Measurements from ENCODE around the gene MOB3C.

MOB3C gene

DNA sequence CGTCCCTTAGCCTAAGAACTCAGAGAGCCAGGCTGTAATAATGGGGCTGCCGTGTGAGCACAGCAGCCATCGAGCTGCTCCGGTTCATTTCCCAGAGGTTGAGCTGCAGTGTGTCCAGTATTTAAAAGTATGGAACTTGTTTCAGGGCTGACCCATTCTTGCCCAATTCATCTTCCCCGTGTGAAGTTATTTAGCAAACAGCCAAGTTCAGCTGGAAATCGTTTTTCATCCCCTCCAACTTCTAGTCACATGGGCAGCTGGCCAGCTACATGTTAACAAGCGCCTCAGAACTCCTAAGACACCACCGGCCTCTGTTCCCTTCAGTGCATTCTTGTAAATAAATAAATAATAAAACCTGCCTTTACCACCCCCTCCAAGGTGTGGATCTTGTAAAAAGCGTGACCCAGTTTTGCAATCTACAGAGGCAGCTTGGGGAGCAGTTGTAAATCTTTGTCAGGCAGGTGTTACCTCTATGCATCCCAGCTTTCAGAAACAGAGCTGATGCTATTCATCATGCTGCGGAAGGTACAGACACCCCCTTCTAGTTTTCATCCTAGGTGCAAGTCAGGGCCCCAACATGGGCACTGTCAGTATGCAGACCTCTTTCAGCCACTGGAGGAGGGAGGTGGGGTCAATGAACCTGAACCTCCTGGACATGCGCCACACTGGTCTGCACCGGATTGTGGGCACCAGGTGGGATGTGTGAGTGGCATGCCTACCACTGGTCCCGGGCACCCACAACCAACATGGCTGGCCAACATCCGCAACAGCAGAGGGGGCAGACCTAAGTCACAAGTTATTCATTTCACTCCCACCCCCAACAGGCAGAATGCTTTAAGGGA, 46.5 kb downstream of the MOB3C start:
- DNase-seq: no peak

DNA sequence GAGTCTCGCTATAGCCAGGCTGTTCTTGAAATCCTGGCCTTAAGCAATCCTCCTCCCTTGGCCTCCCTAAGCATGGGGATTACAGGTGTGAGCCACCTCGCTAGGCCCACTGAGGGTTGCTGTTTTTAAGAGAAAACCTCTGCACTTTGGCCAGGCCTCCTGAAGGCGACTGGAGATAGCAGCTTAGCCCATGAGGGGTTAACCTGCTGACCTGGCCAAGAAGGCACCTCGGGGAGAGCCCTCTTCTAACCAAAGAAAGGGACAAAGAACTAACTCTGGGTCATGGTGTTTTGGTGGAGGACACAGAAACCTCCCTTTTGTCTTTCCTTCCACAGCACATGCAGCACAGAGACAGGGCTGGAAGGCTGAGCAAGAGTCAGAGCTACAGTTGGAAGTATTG, 47.5 kb downstream of the MOB3C start:
- no peak for DNase-seq

DNA sequence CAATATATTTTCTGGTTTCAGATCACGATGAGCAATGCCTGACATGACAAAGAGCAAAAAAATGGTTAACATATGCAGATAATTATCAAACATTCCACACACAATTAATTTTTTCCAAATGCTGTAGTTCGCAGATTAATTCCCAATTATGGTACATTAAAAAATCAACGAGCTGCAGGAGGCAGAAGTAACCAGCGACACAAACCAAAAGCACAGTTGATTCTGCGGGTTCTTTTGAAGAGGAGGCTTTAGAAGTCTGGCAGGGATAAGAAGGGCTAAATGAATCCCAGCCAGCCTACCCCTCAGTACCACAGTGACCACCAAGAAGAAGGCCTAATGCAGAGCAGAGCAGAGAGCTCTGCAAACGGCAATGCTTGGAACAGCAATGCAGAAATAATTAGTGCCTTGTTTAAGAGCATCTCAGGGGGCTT, 48.1 kb downstream of the MOB3C start:
- DNase-seq: no peak

DNA sequence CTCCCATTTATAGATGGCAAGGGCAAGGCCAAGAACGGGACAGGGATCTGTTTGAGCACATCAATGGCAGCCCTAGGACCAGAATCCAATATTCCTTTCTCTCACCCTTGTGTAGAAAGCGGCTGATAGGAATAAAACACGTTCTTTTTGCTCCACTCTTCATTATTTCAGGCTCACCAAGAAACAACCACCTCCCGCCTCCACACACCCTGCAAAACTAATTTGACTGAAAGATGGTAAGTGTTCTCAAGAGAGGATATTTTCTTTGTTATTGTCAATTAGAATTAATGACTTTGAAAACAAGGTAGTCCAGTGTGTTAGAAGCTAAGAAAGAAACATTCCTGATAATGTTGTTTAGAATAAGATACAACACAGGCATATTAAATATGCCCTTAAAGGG, 53.3 kb downstream of the MOB3C start:
- no peak for DNase-seq

DNA sequence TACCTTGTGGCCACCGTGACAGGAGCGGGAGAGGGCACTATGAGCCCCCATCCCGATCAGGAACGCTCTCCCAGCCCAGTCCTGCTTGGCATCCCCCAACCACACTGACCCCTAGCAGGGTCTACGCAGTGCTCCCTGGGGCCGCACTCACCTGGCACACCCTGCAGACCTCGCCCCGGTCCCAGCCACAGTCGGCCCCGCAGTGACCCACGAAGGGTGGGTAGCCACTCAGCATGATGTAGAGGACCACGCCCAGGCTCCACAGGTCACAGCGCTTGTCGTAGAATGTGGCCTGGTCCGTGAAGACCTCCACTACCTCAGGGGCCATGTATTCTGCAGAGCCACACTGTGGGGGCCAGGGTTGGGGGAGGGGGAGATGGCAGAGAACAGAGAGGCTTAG, 54.1 kb downstream of the MOB3C start:
- no peak for DNase-seq

DNA sequence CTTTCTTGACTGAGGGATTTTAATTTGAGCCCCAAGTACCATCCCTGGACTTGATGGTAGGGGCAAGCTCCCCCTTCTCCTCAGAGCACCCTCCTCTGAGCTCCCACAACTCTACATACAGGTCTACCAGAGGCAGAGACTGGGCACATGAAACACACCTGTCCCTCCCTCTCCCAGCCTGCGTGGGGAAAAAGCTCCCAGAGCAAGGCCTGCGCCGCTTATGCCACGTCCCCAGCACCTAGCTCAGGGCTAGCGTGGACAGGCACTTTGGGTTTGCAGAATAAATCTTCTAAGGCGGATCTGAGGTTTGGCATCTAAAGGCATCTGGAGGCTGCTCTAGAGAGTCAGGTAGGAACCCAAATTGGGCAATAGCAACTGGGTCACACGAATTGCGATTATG, 57.6 kb downstream of the MOB3C start:
- no peak for DNase-seq

DNA sequence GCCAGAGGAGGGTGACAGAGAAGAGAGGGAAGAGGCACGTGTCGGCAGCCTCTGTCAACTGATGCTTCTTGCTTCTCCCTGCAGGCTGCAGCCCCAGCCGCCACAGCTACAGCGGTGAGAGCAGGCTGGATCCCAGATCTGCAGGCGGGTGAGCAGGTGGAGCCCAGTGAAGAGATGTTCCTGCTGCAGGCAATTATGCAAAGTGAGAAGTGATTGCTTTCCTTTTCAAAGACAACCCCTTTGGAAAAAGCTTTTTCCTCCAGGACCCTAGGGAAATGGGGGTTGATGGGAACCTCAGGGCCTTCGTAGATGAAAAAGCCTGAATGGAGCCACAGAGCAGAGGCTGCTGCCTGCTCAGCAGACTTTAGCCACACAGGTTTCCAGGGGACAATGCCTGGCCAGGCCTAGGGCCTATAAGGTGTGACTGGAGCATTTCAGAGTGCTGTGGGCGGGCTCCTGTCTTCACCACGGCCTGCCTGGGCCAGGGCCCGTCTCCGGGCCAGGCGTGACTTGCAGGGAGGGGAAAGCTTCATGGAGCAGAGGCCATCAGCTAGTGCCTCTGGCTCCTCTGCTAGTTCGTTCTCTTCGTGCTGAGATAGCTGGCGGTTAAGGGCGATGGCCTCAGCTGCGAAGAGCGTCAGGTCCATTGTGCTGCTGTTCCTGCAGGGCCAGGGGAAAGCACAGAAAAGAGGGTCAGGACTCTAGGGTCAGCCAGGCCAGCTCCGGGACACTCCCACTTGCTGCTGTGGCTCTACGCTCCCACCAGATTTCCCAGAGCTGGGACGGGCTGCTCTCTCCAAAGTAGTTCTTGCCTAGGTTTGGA, 58.3 kb downstream of the MOB3C start:
- no peak for DNase-seq

Measured in stimulated activated CD4-positive, alpha-beta T cell treated with anti-CD3 and anti-CD28 coated beads, Interleukin-4, amount 100 ng/mL, for 1 hour (primary cell).